Glomerular endothelial cell (primary cell): ENCODE data around the gene FIBP. TPM values are rescaled to one million over a fixed set of nuclear protein-coding genes. Genes with fewer than 3 reads are reported as not detected.
"Not testable (repeated sequence)": the region's sequence is repeated elsewhere in the genome, so short reads cannot be mapped to it uniquely, and the experiment has no call there.

ENCODE experiments used
- DNase-seq: peaks from one replicate; pipeline ENCODE4 v3.0.0-alpha.2; 2011; ENCODE audit warnings: low read depth, low spot score; ENCODE audit errors: extremely low read depth
- total RNA-seq: library from RNA; depleted of rRNA; stranded (reverse); fragments of >200 nt; gene quantifications from 2 replicates; pipeline ENCODE4 v1.2.3, GENCODE V29; 2015

FIBP gene
- total RNA-seq, 1 donor from 2014 or later, result 131 TPM

DNA sequence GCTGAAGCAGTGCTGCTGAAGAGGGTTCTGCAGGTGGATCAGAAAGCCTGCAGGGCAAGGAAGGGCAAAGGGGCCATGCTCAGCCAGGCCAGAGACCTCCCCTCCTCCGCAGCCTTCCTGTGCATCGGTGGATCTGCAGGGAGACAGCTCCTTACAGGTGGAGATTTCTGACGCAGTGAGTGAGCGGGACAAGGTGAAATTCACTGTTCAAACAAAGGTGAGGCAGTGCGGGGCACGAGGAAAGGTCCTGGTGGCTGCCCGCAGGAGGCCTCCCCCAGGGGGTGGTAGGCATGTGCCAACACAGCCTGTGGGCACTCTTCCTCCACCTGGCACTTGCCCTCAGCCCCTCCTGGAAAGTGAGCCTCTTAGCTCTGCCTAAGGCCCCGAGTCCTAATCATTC, 38.9 kb downstream of the FIBP start:
- no peak for DNase-seq

DNA sequence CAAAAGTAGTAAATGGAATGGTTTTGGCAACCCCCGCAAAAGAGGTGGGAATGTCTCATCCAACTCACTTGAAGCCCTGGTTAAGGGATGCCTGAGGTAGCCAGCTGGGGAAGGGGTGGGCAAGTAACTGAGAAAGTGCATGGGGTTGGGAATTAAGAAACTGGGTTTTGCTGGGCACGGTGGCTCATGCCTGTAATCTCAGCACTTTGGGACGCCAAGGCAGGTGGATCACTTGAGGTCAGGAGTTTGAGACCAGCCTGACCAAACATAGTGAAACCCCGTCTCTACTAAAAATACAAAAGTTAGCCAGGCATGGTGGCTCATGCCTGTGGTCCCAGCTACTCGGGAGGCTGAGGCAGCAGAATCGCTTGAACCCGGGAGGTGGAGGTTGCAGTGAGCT, 39.6 kb downstream of the FIBP start:
- not testable (repeated sequence) for DNase-seq

DNA sequence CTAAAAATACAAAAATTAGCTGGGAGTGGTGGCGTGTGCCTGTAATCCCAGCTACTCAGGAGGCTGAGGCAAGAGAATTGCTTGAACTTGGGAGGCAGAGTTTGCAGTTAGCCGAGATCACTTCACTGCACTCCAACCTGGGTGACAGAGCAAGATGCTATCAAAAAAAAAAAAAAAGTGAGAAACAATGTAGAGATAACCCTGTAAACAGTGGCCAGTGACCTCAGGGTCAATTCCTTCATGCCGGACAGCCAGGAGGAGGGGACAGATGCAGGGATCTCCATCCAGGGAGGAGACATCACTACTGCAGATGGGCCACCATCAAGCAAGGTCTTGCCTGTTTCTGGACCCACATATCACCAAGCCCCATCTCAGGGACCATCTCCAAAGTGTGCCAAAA, 40.5 kb downstream of the FIBP start:
- DNase-seq, result no peak

DNA sequence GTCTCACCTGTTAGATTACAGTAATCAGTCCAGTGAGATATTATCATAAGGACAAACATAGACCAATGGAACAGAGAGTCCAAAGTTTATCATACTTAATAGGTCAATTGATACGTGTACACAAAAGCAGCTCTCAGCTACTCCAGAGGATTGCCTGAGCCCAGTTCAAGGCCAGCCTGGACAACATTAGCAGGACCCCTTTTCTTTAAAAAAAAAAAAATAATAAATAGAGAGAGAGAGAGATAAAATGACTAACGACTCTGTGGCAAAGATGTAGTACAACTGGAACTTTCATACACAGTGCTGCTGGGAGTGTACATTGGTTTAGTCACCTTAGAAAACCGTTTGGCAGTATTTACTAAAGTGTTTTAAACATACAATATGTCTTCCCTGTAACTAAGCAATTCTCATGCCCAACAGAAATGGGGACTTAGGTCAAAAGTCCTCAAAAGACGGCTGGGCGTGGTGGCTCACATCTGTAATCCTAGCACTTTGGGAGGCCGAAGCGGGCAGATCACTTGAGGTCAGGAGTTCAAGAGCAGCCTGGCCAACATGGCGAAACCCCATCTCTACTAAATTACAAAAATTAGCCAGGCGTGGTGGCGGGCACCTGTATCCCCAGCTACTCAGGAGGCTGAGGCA, 43.9 kb downstream of the FIBP start:
- DNase-seq, result no peak

DNA sequence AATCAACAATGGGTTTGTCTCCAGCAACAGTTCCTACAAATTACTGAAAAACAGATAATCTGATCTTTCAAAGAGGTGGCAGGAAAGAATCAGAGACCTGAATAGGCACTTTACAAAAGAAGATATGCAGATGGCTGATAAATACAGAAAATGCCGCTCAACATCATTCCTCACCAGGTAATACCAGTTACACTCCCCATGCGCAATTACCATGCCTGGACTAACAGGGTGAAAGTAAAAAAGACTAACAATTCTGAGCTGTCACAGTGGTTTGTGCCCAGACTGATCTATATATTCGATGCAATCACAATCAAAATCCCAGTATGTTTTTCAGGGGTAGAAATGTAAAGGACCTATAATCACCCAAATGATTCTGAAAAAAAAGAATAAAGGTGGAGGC, 44.5 kb downstream of the FIBP start:
- DNase-seq, result no peak

DNA sequence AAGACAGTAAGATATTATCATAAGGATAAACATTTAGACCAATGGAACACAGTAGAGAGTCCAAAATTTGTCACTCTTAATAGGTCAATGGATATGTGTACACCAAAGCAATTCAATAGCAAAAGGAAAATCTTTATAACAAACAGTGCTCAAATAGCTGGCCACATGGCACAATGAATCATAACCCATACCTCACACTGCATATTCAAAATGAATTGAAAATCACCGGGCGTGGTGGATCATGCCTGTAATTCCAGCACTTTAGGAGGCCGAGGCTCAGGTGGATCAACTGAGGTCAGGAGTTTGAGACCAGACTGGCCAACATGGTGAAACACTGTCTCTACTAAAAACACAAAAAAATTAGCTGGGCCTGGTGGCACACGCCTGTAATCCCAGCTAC, 46.1 kb downstream of the FIBP start:
- DNase-seq, result no peak

DNA sequence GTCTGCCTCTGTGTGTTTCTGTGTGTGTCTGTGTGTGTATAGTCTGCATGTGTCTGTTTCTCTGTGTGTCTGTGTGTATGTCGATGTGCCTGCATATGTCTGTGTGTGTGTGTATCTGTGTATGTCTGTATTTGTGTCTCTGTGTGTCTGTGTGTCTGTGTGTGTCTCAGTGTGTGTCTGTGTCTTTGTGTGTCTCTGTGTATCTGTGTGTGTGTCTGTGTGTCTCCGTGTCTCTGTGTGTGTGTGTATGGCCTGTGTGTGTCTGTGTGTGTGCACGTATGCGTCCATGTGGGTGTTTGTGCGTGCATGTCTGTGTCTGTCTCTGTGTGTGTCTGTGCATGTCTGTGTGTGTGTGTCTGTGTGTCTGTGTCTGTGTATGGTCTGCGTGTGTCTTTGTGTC, 54.1 kb downstream of the FIBP start:
- no peak for DNase-seq

Other genes with a start within 250 kb of the FIBP start
- 89.0 and 118 TPM in 2 replicates for gene RELA, start 225.6 kb downstream of the FIBP start, total RNA-seq
- 38.9 and 47.5 TPM in 2 replicates for gene KAT5, start 176.2 kb downstream of the FIBP start, total RNA-seq
- 76.5 and 87.6 TPM in 2 replicates for gene RNASEH2C, start 167.7 kb downstream of the FIBP start, total RNA-seq
- gene AP5B1, start 107.5 kb downstream of the FIBP start, total RNA-seq, result 15.8 and 18.8 TPM in 2 replicates
- gene OVOL1, start 101.4 kb downstream of the FIBP start, total RNA-seq, result not detected in 2 replicates
- gene SNX32, start 54.5 kb downstream of the FIBP start, total RNA-seq, result 0.63 TPM in 1 of 2 replicates, not detected in the other
- gene CFL1, start 30.3 kb downstream of the FIBP start, total RNA-seq, result 2,090 and 2,212 TPM in 2 replicates
- gene MUS81, start 28.0 kb downstream of the FIBP start, total RNA-seq, result 50.4 and 63.4 TPM in 2 replicates
- 81.9 TPM in 2 replicates for gene EFEMP2, start 15.7 kb downstream of the FIBP start, total RNA-seq
- gene CTSW, start 8.6 kb downstream of the FIBP start, total RNA-seq, result 0.35 TPM in 1 of 2 replicates, not detected in the other
- 201 and 204 TPM in 2 replicates for gene CCDC85B, start 2.2 kb upstream of the FIBP start, total RNA-seq
- gene FOSL1, start 11.9 kb upstream of the FIBP start, total RNA-seq, result 71.4 and 97.8 TPM in 2 replicates
- gene C11orf68, start 30.6 kb upstream of the FIBP start, total RNA-seq, result 19.6 and 30.0 TPM in 2 replicates
- 144 and 185 TPM in 2 replicates for gene DRAP1, start 31.0 kb upstream of the FIBP start, total RNA-seq
- gene TSGA10IP, start 57.0 kb upstream of the FIBP start, total RNA-seq, result not detected in 2 replicates
- 34.8 and 60.1 TPM in 2 replicates for gene SART1, start 73.3 kb upstream of the FIBP start, total RNA-seq
- 27.1 and 42.8 TPM in 2 replicates for gene EIF1AD, start 113.7 kb upstream of the FIBP start, total RNA-seq
- 55.3 and 90.4 TPM in 2 replicates for gene BANF1, start 114.0 kb upstream of the FIBP start, total RNA-seq
- gene CST6, start 123.5 kb upstream of the FIBP start, total RNA-seq, result 0.29 and 0.82 TPM in 2 replicates
- gene CATSPER1, start 138.0 kb upstream of the FIBP start, total RNA-seq, result 0.82 TPM in 1 of 2 replicates, not detected in the other
- gene GAL3ST3, start 160.7 kb upstream of the FIBP start, total RNA-seq, result 0.23 TPM in 1 of 2 replicates, not detected in the other
- 129 and 162 TPM in 2 replicates for gene SF3B2, start 163.9 kb upstream of the FIBP start, total RNA-seq
- gene PACS1, start 181.8 kb upstream of the FIBP start, total RNA-seq, result 40.0 and 74.4 TPM in 2 replicates